GM12874 (cell line): ENCODE results near the gene AGAP1.

Experiments used
- CTCF ChIP-seq: IDR thresholded peaks from 2 replicates; pipeline ENCODE4 v1.5.1; 2011; ENCODE audit warnings: low read depth, mild to moderate bottlenecking, control low read depth, low read length, moderate library complexity; ENCODE audit not compliant: insufficient read depth

AGAP1 gene

DNA sequence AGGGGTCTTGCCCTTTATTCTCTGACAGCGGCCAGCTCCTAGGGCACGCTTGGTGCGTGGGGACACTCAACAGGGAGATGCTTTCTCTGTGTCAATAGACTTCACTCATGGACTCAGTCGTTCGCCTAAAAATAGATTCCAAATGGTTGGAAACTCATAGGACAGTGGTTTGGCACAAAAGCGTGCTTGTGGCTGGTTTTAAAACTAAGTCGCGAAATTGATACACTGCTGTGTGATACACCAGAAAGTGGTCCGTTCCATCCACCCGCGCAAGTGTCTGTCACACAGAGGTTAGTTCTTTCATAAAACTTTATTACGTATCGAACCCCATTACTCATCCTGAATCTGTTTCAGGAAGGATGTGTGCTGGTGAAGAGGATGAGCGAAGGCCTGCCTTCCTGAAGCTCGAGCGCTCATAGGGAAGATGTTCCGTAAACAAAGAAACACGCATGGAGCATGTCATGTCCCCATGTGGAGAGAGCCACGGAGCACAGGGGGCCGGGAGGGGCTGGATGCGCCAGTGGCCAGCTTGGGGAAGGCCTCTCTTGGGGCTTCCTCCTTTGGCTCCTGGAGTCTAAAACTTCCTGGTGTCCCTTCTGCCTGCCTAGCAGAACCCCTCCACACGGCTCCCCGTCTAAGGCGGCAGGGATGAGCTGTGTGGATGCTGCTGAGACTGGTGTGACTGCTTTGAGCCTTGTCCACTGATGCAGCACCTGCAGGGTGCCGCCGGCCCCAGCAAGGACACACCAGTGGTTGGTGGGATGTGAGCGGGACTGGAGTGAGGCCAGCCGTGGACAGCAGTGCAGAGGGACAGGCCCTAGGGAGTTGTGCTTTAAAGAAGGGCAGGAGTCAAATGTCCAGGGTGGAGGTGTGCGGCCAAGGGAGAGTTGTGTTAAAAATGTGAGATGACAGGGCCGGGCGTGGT lies 467.1 kb downstream of the AGAP1 start:
- no peak for TF ChIP-seq CTCF

GRCh38 chr2:235961711-235962110 lies 467.9 kb downstream of the AGAP1 start:
- TF ChIP-seq CTCF, result no peak

DNA sequence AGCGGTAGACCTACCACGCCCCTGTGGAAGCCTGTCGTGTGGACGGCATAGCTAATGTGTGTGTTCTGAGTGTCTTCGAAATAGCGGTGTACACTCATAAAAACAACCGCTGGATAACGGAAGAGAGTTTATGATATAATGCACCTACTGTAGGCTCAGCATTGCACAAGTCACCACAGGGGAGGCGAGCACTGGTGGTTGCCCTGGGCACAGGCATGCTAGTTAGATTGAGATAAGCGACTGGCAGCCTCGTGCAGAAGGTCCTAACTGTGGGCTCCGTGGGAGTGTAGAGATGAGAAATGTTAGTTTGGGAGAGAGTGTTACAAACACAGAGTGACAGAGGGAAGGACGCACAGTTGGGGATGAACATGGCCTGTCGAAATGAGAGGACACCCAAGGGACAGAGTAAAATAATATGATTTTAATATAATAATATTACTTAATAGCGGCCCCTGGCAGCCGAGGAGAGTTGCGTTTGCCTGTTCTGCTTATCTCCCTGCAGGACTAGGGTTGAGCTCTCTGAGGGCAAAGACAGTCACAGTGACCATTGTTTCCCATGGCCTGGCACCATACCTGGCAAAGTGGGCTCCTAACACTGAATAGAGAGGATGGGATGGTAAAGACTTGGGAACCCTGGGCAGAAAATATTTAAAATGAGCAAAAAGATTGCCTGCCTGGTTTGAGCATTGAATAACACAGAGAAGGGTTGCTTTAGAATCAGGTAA lies 470.2 kb downstream of the AGAP1 start:
- no peak for TF ChIP-seq CTCF

DNA sequence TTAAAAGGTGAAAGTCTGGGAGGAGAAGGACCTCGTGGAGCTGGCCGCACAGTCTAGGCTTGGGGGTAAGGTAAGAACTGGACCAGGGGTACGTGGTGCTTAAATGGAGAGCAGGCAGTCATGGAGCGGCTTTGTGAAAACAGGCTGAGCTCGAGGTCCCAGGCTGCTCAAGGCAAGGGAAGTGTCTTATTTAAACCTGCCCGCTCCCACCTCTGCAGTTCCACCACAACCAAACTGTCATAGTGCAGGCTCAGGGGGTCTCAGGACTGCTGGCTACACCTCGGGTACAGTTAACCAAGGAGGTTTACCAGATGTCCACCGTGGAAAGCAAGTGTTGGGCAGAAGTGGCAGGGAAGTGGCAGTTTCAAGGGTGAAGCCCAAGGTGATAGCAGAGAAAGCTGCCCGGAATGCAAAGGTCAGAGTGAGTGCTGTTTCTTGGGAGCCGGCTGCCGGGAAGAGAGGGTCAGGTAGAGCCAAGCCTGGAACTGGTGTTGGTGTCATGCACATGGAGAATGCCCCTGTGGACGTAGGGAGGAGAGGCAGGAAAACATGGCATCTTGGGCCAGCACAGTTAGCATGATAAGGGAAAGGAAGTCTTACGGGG lies 471.0 kb downstream of the AGAP1 start:
- TF ChIP-seq CTCF, result no peak

GRCh38 chr2:235966396-235966795 lies 472.6 kb downstream of the AGAP1 start:
- TF ChIP-seq CTCF, result no peak

DNA sequence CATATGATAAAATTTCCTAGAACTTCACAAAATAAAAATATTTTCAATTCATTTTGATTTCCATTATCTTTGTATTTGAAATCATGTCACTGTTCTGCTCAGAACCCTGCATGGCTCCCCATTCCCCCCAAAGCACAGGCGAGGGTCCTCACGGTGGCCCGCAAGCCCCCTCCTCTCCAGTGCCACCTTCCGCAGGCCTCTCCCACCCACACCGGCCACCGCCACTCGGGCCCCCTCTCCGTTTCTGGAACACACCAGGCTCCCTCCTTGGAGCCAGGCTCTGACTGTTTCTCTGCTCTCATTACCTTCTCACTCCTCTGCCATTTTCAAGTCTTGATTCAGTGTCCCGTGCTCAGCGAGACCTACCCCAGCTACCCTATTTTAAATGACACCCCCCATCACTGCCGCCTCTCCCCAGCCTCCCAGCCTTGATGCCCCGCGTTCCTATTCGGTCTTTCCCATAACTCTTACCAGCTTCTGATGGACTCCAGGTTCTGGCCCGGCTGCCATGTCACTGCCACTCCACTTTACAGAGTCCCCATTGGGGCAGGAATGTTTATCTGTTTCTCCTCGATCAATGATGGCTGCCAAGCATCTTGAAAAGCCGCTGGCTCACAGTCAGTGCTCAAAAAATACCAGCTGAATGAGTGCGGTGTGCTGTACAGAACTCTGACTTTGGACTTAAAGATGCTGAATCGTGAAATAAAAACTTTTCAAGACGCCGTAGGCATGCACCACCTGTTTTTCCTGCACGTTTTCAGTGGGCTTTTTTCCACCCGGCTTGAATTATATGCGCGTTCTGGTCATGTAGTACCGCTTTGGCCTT lies 473.3 kb downstream of the AGAP1 start:
- no peak for TF ChIP-seq CTCF
